OCI-LY3 (cell line): ENCODE data around the gene HSD11B2.

ENCODE experiments used
- H2AFZ ChIP-seq: fragments of 200-600, 300-600 bp; shearing (Covaris generic); 2 replicates; pipeline ENCODE4 v1.6.0; 2014; ENCODE audit warnings: antibody characterized with exemption, low read depth, low read length
- H3K27ac ChIP-seq: fragments of 200-600, 300-600 bp; sonication (generic); 2 replicates; pipeline ENCODE4 v1.5.1; 2014; ENCODE audit warnings: mild to moderate bottlenecking, low read length, moderate library complexity, mixed read lengths
- H3K27me3 ChIP-seq: fragments of 200-600, 300-600 bp; sonication (generic); 2 replicates; pipeline ENCODE4 v1.6.1; 2014; ENCODE audit warnings: low read depth, low read length, mixed read lengths
- H3K36me3 ChIP-seq: fragments of 200-600, 300-600 bp; sonication (generic); replicated peaks from 2 replicates; pipeline ENCODE3; 2014; ENCODE audit warnings: low read depth, low read length, mixed read lengths
- H3K4me1 ChIP-seq: fragments of 300-600, 200-600 bp; sonication (generic); 2 replicates; pipeline ENCODE4 v1.6.1; 2014; ENCODE audit warnings: low read length, mixed read lengths
- H3K4me2 ChIP-seq: fragments of 200-600, 300-600 bp; sonication (generic); 2 replicates; pipeline ENCODE4 v1.6.1; 2014; ENCODE audit warnings: low read length, mixed read lengths
- H3K4me3 ChIP-seq: fragments of 300-600, 200-600 bp; sonication (generic); 2 replicates; pipeline ENCODE4 v1.5.1; 2014; ENCODE audit warnings: antibody characterized with exemption, mild to moderate bottlenecking, low read length, moderate library complexity
- H3K79me2 ChIP-seq: fragments of 300-600, 200-600 bp; shearing (Covaris generic); 2 replicates; pipeline ENCODE4 v1.6.1; 2014; ENCODE audit warnings: mild to moderate bottlenecking, low read length, mixed read lengths
- H3K9ac ChIP-seq: fragments of 300-600, 200-600 bp; shearing (Covaris generic); 2 replicates; pipeline ENCODE4 v1.6.0; 2014; ENCODE audit warnings: mild to moderate bottlenecking, low read length, moderate library complexity
- H3K9me3 ChIP-seq: fragments of 200-600, 300-600 bp; shearing (Covaris generic); 2 replicates; pipeline ENCODE4 v1.6.1; 2014; ENCODE audit warnings: low read length, mixed read lengths; ENCODE audit not compliant: insufficient read depth
- H4K20me1 ChIP-seq: fragments of 200-600, 300-600 bp; sonication (generic); 2 replicates; pipeline ENCODE4 v1.6.1; 2016; ENCODE audit warnings: low read length, mixed read lengths; ENCODE audit not compliant: insufficient read depth
- EZH2phosphoT487 ChIP-seq: fragments of 200-600 bp; shearing (Covaris generic); IDR thresholded peaks from 2 replicates; pipeline ENCODE4 v1.6.1; 2018; ENCODE audit warnings: antibody characterized with exemption, mixed run types, low read depth
- TF ChIP-seq, protein P1 (sequence below): fragments of 200-600, 300-600 bp; sonication (generic); IDR thresholded peaks from 2 replicates; pipeline ENCODE4 v1.5.1; 2014; ENCODE audit warnings: antibody characterized with exemption, low read length, low read depth

Gene HSD11B2

DNA sequence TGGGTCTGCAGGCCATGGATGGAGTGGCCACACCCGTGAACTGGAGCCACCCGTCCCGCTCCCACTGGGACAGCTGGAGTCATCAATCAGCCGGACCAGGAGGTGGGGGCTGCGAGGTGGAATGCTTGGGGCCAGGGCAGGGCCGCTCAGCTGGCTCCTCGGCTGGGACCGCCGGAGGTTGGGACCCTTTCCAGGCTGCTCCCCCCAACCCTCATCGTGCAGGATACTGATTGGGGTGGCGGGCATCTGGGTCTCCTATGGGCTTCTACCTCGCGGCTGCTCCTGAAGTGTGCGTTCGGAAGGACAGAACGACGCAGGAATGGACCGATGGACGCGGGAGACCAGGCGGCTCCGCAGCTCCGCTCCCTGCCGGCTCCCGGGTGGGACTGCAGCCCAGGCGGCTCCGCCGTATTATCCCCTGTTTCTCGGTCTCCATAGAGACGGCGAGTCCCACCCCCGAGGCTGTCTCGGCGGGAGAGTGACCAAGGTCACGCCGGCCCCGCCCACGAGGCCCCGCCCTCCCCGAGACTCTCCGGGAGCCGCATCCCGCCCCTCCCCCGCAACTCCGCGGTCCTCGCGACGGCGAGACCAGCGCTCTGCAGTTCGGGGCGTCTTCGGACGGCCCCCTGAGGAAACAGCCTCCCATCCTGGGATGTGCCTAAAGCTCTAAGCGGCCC lies 37.7 kb upstream of the HSD11B2 start, which contains the start of gene TPPP3:
Gene TPPP3, minus strand, starts transcription at position 388 of the 677 bp plus-strand sequence. CDS start 2,387 bp downstream, outside the sequence.
- no peaks in the 10 kb centered on the region for H3K27me3 ChIP-seq
- no peaks in the 10 kb centered on the region for H3K9me3 ChIP-seq
- H3K4me3 ChIP-seq: no peak within 1 kb of the TSS
- TF ChIP-seq, protein P1, sequence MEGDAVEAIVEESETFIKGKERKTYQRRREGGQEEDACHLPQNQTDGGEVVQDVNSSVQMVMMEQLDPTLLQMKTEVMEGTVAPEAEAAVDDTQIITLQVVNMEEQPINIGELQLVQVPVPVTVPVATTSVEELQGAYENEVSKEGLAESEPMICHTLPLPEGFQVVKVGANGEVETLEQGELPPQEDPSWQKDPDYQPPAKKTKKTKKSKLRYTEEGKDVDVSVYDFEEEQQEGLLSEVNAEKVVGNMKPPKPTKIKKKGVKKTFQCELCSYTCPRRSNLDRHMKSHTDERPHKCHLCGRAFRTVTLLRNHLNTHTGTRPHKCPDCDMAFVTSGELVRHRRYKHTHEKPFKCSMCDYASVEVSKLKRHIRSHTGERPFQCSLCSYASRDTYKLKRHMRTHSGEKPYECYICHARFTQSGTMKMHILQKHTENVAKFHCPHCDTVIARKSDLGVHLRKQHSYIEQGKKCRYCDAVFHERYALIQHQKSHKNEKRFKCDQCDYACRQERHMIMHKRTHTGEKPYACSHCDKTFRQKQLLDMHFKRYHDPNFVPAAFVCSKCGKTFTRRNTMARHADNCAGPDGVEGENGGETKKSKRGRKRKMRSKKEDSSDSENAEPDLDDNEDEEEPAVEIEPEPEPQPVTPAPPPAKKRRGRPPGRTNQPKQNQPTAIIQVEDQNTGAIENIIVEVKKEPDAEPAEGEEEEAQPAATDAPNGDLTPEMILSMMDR: no peak
- TF ChIP-seq EZH2phosphoT487: no peak
- no peaks in the 10 kb centered on the region for H4K20me1 ChIP-seq
- H3K4me2 ChIP-seq: no peak within 1 kb of the TSS
- H3K27ac ChIP-seq: no peak within 1 kb of the TSS
- H3K4me1 ChIP-seq: peaks cover 27% of the 10 kb centered on the region
- no peaks in the 10 kb centered on the region for H3K79me2 ChIP-seq
- no peak within 1 kb of the TSS for H2AFZ ChIP-seq
- H3K36me3 ChIP-seq: no peaks in the 10 kb centered on the region
- H3K9ac ChIP-seq: no peak within 1 kb of the TSS

DNA sequence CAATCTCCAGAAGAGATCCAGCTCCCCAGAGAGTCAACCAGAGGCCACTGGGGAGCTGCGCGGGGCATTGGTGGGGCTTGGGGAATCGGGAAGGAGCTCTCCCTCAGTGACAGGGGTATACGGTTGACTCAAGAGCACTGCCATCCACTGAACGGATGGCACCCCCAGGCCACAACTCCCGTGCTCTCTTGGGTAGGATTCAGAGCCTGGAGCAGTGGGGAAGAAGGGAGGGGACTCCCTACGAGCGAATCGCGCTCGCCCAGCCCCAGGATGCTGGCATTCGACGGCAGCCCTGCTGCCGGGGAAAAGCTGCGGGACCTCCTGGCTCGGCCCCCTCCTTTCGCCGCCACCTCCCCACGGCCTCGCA lies 37.1 kb upstream of the HSD11B2 start:
- no peaks in the 10 kb centered on the region for H3K36me3 ChIP-seq
- no peak overlapping the region for H3K27ac ChIP-seq
- H3K9me3 ChIP-seq: no peaks in the 10 kb centered on the region
- no peaks in the 10 kb centered on the region for H3K27me3 ChIP-seq
- peaks cover 32% of the 10 kb centered on the region for H3K4me1 ChIP-seq
- H3K79me2 ChIP-seq: no peaks in the 10 kb centered on the region
- TF ChIP-seq EZH2phosphoT487: no peak
- TF ChIP-seq, protein P1: no peak
- no peak overlapping the region for H2AFZ ChIP-seq
- no peak overlapping the region for H3K9ac ChIP-seq
- no peak overlapping the region for H3K4me2 ChIP-seq
- H3K4me3 ChIP-seq: no peak overlapping the region
- no peaks in the 10 kb centered on the region for H4K20me1 ChIP-seq

DNA sequence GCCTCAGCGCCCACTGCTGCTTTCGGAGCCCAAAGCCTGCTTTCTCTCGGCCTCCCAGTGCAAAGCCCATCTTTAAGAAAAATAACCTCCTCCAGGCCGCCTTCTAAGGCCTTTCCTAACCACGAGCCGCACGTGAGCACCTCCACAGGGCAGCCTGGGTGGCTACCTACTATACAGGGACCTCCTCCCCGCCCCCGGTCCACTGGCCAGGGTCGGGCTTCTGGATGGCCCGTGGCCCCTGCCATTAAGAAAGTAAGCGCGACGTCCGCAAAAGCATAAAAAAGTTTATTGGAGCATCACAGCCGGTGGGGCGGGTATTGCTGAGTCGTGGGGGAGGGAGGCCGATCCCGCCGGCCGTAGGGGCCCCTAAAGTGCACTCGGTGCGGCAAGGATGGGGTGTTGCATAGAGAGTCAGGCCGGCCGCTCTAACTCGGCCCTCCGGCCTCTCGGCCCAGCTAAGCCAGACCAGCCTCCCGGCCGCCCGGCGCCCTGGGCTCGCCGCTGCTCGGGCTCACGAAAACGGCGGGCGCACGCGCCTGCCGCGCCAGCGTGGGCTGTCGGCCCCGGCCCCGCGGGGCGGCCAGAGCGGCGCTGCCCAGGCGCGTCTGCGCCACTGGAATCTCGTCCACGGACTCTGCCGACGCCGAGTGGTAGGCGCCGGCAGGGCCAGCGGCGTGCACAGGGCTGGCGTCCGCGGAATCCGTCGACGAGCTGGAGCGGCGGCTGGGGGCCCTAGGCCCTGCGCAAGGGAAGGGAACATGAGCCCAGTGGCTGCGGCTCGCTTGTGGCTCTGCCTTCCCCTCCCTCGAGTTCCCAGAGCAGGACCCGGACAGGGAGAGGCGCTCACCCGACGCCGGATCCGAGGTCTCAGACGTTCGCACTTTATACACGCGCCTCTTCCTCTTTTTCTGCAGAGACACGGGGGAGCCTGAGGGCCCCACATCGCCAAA lies 36.5 kb upstream of the HSD11B2 start:
- no peak overlapping the region for H3K27ac ChIP-seq
- H3K9me3 ChIP-seq: no peaks in the 10 kb centered on the region
- H4K20me1 ChIP-seq: no peaks in the 10 kb centered on the region
- no peaks in the 10 kb centered on the region for H3K79me2 ChIP-seq
- peaks cover 38% of the 10 kb centered on the region for H3K4me1 ChIP-seq
- no peak overlapping the region for H2AFZ ChIP-seq
- TF ChIP-seq EZH2phosphoT487: no peak
- H3K27me3 ChIP-seq: no peaks in the 10 kb centered on the region
- H3K4me3 ChIP-seq: no peak overlapping the region
- H3K36me3 ChIP-seq: no peaks in the 10 kb centered on the region
- H3K9ac ChIP-seq: no peak overlapping the region
- H3K4me2 ChIP-seq: no peak overlapping the region

DNA sequence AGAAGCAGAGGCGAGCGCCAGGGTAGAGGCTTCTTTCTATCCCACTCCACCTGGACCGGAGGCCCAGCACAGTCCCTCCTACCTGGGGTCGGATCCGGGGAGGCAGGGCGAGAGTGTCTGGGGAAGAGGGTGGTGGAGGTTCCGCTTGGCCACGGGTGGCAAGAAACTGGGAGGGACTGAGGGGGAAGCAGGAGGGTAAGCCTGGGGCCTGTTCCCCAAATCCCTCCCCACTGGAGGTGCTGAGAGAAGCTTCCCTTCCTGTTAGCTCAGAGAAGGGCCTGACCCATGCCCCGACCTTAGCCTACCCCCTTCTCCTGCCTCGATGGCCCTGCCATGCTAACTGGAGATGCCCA lies 35.8 kb upstream of the HSD11B2 start:
- Histone ChIP-seq H3K27ac (no peak overlapping the region), H3K4me3 (no peak overlapping the region), H2AFZ (no peak overlapping the region), H3K27me3 (no peaks in the 10 kb centered on the region), H3K4me2 (no peak overlapping the region), H4K20me1 (no peaks in the 10 kb centered on the region), H3K36me3 (no peaks in the 10 kb centered on the region), H3K9me3 (no peaks in the 10 kb centered on the region), H3K4me1 (peaks cover 44% of the 10 kb centered on the region), H3K79me2 (no peaks in the 10 kb centered on the region), H3K9ac (no peak overlapping the region)
- TF ChIP-seq, protein P1: no peak
- TF ChIP-seq EZH2phosphoT487: no peak
